GM18511 (cell line): ENCODE data around the gene KRT5.

Experiments used
- ATAC-seq: cut with Tn5 transposase; IDR thresholded peaks from one replicate; pipeline ENCODE4 v1.9.1; 2021; ENCODE audit warnings: mild to moderate bottlenecking, moderate library complexity; ENCODE audit not compliant: unreplicated experiment

KRT5 gene

DNA sequence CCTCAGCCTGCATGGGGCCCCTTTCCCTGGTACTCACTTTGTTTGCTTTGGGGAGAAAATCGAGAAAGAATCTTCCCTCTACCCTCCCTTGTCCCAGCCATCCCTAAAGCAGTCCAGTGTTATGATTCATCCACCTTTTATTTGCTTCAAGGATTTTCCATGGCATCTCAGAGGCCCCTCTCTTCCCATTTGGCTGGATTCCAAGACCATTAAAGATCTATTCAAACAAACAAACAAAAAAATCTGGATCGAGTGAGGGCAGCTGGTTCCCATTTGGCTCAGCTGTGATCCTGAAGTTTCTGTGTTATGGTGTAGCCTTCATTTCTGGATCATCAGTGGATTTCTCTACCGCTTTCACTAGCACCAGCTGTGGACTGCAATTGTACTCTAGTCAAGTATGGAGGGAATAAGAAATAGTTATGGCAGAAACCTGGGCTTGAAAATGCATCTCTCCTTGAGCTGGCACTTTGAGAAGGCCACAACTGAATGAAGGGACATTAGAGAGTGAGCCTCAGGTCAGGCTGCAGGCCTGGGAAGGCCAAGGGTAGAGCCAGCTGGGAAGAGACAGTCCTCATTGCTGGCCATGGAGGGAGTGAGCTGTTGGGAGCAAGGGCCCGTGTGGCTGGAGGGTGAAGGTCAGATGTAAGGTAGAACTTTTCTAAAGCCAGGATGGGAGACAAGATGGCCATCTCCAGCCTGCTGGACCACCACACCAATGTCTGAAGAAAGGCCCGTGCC is 19.1 kb upstream of the KRT5 start:
- no peak for ATAC-seq

DNA sequence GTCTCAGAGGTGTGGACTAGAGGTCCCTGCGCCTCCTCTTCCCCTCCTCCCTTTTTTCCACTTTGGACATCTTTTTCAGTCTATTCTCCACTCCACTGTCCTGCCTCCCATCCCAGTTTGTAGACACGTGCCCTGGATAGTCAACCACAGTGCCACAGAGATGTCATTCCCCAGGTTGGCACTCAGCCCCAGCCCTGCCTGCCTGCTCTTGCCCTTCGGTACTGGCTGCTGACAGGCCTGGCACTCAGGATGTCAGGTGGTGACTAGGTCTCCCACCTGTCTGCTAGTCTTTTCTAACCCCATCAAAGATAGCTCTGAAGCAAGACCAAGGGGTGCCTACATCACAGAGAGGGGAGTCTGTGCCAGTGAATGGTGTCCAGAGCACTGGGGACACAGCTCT is 16.9 kb upstream of the KRT5 start:
- no peak for ATAC-seq

DNA sequence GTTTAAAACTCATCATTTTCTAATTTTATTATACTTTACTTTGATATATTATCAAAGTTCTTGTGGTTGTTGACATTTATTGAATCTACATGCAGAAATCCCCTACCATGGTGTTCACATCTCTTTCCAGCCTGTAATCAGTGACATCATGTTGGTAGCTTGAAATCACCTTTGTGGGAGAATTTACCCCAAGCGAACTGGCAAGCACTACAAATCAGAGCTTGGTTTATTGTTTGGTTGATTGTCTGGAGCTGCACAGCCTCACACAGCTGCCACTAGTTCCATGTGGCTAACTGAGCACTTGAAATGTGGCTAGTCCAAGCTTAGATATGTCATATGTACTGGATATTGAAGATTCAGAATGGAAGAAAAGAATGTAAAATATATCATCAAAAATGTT is 15.4 kb upstream of the KRT5 start:
- ATAC-seq: no peak

DNA sequence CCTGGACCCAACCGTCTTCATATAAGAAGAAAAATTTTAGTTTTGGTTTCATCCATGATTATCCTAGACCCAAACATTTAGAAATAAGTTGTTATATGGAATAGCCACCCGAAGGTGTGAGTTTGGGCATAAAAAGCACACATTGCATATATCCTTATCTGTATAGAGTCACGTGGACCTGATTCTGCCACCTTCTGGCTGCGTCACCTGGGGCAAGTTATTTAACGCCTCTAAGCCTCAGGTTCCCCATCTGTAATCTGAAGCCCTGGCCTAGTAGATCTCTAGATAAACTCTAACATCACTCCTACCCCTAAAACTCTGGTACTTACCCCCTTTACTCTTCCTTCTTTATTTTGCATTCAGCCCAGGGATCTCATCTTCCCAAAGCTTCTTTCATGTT is 14.3 kb upstream of the KRT5 start:
- no peak for ATAC-seq

DNA sequence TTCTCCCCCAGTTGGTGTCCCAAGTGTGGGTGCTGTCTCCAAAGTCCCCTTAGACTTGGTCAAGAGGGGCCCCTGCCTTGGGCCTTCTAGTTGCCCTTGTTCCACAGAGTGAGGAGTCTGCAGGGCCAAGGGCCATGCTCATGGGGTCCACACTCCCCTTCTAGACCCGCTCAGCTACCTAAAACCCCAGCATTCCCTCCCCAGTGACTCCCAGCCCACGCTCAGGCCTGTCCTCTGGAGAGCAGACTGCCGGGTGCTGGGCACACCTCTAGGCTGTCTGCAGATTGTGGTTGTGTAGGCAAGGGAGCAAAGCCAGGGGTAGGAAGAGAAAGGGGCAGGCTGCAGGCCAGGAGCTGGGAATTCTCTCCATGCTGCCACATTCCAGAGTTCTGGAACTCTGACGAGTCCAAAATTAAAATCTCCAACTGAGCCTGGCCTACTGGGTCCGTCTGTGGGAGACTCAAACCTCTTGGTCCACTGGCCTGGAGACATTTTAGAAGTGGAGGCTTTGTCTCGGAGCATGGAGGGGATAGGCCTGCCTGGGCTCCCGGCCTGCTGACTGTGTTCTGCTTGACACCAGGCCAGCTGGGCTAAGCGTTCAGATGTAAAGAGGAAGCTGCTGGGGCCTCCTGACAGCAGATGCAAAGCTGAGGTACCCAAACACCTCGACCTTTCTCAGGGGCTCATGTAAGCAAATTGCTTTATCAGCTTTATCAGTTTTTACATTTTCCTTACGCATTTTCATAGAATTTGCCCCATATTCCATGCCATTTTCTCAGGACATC is 13.7 kb upstream of the KRT5 start:
- ATAC-seq: no peak

DNA sequence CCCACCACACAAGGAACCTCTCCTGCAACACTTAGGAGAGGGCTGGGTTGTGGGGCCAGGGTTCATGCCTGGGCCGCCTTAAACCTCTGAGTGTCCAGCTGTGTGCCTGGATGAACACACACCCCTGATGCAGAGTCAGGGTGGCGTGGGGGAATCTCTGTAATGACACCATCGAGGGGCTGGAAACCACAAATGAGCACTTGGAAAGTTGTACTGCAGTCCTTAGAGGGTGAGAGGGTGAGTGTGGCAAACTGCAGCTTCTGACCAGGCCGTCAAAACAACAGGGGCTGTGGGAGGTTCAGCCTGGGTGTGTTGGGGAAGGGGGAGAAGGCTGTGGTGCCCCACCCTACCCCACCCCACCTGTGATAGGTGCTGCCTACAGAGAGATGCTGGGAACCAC is 12.4 kb upstream of the KRT5 start:
- ATAC-seq: no peak

DNA sequence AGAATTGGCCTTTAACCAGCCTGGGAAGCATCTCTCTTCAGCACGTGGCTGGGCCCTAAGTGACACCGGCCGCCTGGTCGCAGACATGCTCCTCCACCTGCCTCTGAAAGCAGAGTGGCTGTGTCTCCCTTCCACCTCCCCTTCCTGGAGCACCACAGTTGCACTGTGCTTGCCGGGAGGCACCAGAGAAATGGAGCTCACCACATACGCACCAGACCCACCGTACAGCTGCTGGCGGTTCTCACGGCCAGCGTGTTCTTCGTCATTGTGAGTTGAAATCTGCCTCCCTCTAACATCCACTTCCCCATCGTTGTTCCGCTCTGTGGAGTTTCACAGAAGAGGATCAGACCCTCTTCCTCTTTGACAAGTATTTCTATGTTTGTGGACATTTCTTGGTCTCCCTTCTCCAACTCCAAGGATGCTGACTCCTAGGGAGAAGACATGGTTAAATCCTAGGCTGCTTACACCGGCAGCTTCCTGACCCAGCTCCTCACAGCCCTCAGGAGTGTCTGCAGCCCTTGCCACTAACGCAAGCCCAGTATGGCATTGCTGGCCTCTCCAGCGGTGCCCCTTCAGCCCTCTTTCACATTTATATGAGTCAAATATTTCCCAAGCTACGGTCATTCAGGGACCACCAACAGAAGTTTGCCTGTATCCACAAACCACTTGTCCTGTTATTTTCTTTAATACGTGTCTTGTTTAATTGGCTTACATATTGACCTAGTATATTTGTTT is 11.5 kb upstream of the KRT5 start:
- no peak for ATAC-seq

DNA sequence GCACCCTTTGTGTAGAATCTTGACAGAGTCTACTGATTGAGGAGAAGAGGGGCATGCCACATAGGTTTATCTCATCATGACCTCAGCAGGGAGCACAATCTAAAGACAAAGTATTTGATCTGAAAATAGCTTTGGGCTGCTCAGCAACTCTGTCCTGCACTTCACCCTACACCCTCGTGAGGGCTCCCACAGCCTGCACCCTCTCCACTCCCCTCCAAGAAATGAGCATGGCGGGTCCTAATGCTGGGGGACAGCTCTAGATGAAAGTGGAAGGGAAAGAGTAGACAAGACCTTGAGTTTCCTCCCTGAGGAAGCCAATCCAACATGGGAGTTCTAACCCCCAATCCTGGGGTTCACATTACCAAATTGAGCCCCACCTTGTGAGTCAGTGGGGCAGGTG is 10.7 kb upstream of the KRT5 start:
- no peak for ATAC-seq

DNA sequence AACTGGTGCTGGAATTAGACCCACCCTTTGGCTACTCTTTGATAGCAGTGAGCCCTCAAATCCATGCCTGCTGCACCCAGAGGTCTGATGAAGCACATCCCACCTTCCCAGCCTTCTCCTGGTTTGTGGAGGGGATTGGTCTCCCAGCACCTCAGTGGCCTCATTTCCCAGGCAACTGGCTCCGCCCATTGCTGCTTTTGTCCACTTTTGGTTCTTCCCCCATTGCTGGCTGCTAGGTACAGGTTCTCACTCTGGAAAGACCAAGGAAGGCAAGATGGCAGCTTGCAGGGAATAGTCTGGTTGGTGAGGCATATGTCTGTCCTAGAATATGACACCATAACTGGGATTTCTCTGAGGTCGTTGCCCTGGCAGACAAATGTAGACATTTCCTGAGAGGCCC is 10.2 kb upstream of the KRT5 start:
- no peak for ATAC-seq

DNA sequence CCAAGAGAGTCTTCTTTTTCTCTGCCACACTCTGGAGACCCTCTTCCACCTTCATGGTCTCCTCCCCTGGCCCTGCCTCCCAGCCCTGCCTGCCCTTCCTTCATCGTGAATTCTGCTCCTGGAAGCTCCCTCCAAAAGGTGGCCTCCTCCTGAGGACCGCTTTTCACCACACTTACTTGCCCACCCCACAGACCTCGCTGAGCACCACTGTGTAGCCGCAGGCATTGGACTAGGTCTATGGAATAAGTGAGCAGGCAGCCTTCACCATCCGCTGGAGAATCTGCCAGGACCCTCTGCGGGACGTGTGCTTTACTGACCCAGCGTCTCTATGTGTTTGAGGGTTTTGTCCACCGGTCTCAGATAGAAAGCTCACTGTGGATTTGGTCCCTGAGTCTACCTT is 9.7 kb upstream of the KRT5 start:
- no peak for ATAC-seq

DNA sequence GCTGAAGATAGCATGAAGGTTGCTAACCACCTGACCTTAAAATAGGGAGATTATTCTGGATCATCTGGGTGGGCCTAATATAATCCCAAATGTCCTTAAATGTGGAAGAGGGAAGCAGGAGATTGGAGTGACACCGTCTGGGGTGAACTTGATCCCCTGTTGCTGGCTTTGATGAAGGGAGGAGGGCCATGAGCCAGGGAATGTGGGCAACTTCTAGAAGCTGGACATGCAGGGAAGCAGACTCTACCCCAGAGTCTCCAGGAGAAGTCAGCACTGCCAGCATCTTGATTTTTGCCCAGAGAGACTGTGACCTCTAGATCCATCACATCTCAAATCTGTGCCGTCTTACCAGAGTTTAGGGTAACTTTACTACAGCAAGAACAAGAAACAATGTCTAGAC is 9.2 kb upstream of the KRT5 start:
- no peak for ATAC-seq

DNA sequence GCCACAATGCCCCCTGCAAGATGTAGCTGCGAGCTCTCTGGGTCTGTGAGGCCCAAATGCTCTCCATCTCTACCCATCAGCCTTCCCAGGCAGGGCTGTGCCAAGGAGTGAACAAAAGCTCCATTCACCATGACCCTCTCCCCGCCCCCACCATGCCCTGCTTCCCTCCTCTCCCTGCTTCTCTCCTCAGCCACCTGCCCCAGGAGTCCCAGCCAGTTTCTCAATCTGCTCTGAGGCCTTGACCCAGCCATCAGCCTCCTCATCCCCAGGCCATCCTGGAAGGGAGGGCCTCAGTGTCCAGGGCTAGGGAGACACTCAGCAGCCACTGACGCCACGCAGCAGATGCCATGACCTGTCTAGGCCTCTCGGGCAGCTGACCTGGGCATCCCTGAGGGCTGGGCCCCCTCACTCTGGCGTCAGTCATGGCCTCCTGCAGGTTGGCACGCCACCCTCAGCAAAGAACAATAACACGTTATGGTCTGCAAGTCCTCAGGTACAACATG is 8.5 kb upstream of the KRT5 start:
- no peak for ATAC-seq

DNA sequence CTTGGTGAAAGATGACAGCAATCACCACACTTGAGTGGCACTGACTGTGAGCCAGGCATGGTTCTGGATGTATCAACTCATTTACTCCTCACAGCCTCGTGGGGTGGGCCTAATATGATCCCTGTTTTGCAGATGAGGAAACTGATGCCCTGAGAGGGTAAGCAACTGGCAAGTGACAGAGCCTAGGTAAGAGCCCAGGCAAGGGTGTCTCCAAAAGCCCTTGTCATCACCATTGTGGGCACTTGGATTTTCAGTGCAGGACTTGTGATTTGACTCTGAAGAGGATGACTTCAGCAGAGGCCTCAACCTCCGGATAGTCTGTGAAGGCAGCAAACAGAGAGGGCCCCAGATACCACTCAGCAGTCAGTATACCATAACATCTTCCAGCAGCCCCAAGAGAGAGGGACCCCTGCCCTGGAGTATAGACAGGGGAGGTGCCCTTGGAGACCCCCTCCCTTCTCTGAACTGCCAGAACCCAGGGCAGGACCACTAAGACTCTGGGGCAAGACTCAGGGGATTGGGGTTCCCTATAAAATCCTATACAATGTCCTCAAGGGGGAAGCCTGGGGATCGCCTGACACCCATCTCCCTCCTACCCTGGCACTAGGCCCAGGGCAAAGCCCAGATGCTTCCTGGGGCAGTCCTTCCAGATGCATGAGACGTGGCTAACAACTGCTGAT is 7.1 kb upstream of the KRT5 start:
- ATAC-seq: no peak

DNA sequence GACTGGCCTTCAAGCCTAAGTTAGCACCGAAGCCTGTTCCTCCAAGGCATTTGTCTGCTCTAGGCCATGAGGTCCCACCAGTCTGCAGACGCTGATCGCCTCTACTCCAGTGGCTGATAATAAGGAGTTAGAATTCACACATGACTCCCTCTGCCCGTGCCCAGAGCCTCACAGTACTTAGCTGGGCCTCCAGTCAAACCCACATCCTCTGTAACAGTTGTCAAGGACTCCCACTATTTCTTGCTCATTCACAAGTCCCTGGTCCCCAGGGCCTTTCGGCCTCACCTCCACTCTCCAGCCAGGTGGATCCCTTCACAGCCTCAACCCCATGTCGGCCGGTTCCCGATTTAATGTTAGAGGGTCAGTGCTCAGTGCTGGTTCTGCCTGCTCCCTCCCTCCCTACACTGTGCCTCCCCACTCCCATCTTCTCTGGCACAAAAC is 6.3 kb upstream of the KRT5 start:
- ATAC-seq: no peak

DNA sequence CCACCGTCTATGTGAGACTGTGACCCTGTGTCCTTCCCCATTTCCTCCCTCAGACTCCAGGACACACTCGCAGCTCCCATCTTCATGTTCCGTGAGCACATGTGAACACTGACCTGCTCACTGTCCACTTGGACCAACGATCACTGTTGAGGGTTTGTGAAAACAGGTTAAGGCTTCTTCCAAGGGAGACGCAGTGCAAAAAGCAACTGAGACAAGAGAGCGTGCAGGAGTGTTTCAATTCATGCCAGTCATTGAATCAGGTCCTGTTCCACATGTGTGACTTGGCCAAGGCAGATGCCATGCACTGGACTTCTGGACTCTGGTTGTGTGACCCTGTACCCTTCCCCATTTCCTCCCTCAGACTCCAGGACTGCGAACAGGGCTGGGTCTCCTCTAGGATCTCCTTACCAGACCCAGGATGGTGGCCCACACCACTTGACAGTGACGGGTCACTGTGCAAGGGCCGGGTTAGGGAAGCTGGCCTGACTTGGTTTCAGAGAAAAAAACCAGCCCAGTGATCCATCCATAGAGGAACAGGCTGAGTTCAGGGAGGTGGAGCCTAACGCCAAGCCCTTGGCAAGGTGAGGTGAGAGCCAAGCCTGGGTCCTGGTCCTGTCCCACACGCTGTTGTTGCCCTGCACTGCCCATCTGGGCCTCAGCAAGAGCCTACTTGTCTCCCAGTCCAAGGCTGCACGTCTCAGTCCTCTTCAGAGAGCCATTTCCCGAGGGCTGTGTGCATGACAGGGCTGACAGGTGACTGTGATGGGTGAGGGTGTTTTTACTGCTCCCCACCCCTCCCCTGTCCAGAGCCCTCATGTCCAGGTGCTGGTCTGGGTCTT is 5.7 kb upstream of the KRT5 start:
- ATAC-seq: no peak

DNA sequence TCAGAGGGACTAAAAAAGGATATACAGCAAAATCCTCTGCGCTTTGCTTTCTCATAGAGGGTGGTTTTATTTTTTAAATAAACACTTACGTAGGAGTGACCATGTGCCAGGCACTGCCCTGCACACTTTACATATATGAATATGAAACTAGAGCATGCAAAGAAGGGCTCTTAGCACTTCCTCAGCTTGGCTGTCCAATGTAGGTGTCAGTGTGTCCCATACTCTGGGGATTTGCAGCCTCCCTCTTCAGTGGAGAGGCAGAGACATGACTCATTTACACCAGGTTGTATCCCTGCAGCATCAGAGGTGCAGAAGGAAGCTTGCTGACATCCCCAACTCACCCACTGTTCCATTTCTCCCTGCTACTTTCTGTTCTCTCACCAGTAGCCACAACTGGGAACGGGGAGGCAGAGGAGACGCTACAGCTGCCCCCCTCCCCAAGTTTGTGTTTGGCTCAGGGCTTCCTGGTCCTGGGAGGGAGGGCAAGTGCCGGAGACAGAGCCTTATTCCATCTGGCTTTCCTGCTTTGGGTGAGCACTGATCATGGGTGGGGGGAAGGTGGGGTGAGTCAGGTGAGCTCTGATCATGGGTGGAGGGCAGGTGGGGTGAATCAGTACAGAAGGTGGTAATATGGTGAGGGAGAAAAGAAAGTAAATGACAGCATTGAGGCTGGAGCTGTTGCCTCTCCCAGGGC is 4.9 kb upstream of the KRT5 start:
- ATAC-seq: peak; percentile 67

DNA sequence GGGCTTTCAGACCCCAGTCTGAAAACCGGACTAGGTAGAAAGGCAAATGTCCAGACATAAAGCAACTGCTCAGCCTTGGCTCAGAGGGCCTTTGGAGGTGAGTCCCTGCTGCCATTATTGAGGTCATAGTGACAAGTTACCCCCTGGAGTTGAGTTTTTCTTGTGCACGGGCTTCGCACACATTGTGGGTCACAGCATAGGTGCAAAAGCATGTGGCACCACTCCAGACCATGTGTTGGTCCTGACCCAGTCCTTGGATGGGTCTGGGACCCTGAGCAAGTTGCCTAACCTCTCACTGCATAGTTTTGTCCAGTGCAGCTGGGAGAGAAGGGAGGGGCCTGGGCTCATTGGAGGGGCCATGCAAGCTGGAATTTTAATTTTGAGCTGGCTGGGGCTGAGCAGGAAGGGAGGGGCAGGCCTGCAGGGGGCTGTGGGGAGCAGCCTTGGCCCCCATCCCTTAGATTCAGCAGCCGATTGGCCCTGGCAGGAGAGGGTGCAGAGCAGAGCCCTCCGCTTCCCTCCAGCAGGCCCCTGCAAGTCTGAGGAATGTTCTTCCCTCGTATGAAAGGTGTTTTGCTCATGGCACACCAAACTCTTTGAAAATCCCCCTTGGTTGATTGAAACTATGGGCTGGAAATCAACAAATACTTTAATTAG is 4.2 kb upstream of the KRT5 start:
- no peak for ATAC-seq

DNA sequence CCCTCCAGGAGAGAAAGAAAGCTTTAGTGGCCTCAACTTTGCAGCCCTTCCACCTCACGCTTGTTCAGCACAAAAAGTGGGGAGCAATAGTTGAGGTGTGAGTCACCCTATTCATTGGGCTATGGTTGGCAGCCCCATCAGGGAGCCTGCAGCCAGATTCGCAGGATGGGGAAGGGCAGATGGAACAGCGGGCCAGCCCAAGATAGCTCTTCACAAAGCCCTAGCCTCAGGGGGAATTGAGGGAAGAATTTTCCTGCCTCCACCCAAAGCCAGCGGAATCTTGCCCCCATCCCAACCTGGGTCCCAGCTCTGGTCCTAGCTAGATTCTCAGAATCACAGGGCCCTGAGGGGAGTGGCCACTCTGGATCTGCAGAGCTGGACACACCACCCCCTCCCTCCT is 3.6 kb upstream of the KRT5 start:
- ATAC-seq: no peak

DNA sequence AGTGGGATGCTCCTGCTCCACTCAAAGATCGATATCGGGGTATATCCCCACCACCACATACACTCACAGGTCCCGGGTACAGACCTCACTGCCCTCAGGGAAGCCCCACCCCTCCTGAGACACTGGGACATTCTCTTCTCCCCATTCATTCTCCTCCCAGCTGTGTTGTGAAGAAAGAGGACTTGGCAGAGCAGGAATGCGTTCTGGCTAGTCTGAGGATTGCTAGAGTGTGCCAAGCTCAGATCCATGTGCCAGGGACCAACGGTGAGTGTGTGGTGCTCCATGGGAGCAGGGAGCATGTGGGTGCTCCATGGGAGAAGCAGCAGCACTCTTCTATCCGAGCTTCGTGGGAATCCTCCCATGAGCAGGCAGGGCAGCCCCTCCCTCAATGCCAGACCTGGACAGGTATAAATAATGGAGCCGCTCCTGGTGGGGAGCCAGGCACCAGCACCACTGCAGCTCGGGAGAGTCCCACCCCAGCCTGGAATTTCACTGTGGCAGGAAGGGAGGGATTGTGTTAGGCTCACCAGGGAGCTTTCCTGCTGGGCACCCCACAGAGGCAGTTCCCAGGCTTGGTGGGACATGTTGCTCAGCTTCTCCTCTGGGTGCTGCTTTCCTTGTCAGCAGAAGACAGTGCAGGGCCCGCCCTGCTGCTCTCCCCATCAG is 2.3 kb upstream of the KRT5 start:
- no peak for ATAC-seq
